ENCODE data around the gene AKR1B15. TPM values are rescaled to one million over a fixed set of nuclear protein-coding genes. Genes with fewer than 3 reads are reported as not detected.
A peak's percentile ranks its signal among the peaks of the same experiment; 100 is the strongest.

The AKR1B15 gene
- total RNA-seq, 1 experiment from 2014 or later, result not detected

GRCh38 chr7:134589491-134589941 lies 40.6 kb downstream of the AKR1B15 start:
- Histone ChIP-seq H3K36me3 (ENCODE audit: control insufficient read depth, insufficient read depth, low read length) (no peaks in the 10 kb centered on the region), H3K4me3 (ENCODE audit: low read depth, low read length) (no peak overlapping the region), H3K9me3 (peaks cover 12% of the 10 kb centered on the region), H3K27me3 (replicated peaks; ENCODE audit: control insufficient read depth, insufficient read depth, low read length) (no peaks in the 10 kb centered on the region), H3K4me1 (0 out of 2 replicates have a peak, but pooled peaks cover 5% of the 10 kb centered on the region)
- peaks cover 31% of the 10 kb centered on the region for H3K9me3 Mint-ChIP-seq (ENCODE audit: unreplicated experiment)
- no peak for DNase-seq
- H3K4me1 Mint-ChIP-seq (ENCODE audit: low read depth, unreplicated experiment), result no peaks in the 10 kb centered on the region
- ChIA-PET POLR2A (no interaction called here), CTCF (no interaction called here)
- H3K4me3 Mint-ChIP-seq (ENCODE audit: unreplicated experiment), result no peak overlapping the region
- no peaks in the 10 kb centered on the region for H3K36me3 Mint-ChIP-seq (ENCODE audit: insufficient read depth, unreplicated experiment)
- BruUV-seq (replicated peaks), result no TSS peak
- no peak overlapping the region for H3K27ac Mint-ChIP-seq (ENCODE audit: unreplicated experiment)
- no peak for TF ChIP-seq CTCF (IDR thresholded peaks at IDR 0.05; ENCODE audit: insufficient read depth in 1 of 2, low read depth in 1 of 2, low read length in 1 of 2, severe bottlenecking in 1 of 2, unreplicated experiment in 1 of 2)
- no peaks in the 10 kb centered on the region for H3K27me3 Mint-ChIP-seq (ENCODE audit: insufficient read depth, unreplicated experiment)
- intact Hi-C loops (cut with micrococcal nuclease; ENCODE audit: unreplicated experiment), result no loop called here

GRCh38 chr7:134593530-134594392 lies 44.9 kb downstream of the AKR1B15 start:
- no peak for TF ChIP-seq CTCF (IDR thresholded peaks at IDR 0.05; ENCODE audit: insufficient read depth in 1 of 2, low read depth in 1 of 2, low read length in 1 of 2, severe bottlenecking in 1 of 2, unreplicated experiment in 1 of 2)
- H3K27ac Mint-ChIP-seq (ENCODE audit: unreplicated experiment), result no peak overlapping the region
- ChIA-PET POLR2A (no interaction called here), CTCF (no interaction called here)
- Histone ChIP-seq H3K36me3 (ENCODE audit: control insufficient read depth, insufficient read depth, low read length) (no peaks in the 10 kb centered on the region), H3K9me3 (peaks cover 6% of the 10 kb centered on the region), H3K4me1 (0 out of 2 replicates have a peak, but pooled peaks cover 5% of the 10 kb centered on the region), H3K4me3 (ENCODE audit: low read depth, low read length) (no peak overlapping the region), H3K27me3 (replicated peaks; ENCODE audit: control insufficient read depth, insufficient read depth, low read length) (no peaks in the 10 kb centered on the region)
- intact Hi-C loops (cut with micrococcal nuclease; ENCODE audit: unreplicated experiment), result no loop called here
- no peaks in the 10 kb centered on the region for H3K4me1 Mint-ChIP-seq (ENCODE audit: low read depth, unreplicated experiment)
- peak in 1 of 2 experiments; percentile 46 for DNase-seq
- H3K9me3 Mint-ChIP-seq (ENCODE audit: unreplicated experiment), result peaks cover 34% of the 10 kb centered on the region
- no TSS peak for BruUV-seq (replicated peaks)
- H3K36me3 Mint-ChIP-seq (ENCODE audit: insufficient read depth, unreplicated experiment), result no peaks in the 10 kb centered on the region
- H3K27me3 Mint-ChIP-seq (ENCODE audit: insufficient read depth, unreplicated experiment), result peaks cover 12% of the 10 kb centered on the region
- H3K4me3 Mint-ChIP-seq (ENCODE audit: unreplicated experiment), result no peak overlapping the region

GRCh38 chr7:134594877-134595276 lies 46.0 kb downstream of the AKR1B15 start:
- BruUV-seq (replicated peaks), result no TSS peak
- Mint-ChIP-seq H3K27me3 (ENCODE audit: insufficient read depth, unreplicated experiment) (peaks cover 15% of the 10 kb centered on the region), H3K4me1 (ENCODE audit: low read depth, unreplicated experiment) (no peaks in the 10 kb centered on the region), H3K27ac (ENCODE audit: unreplicated experiment) (no peak overlapping the region), H3K36me3 (ENCODE audit: insufficient read depth, unreplicated experiment) (no peaks in the 10 kb centered on the region), H3K4me3 (ENCODE audit: unreplicated experiment) (no peak overlapping the region), H3K9me3 (ENCODE audit: unreplicated experiment) (peaks cover 32% of the 10 kb centered on the region)
- Histone ChIP-seq H3K4me3 (ENCODE audit: low read depth, low read length) (no peak overlapping the region), H3K27me3 (replicated peaks; ENCODE audit: control insufficient read depth, insufficient read depth, low read length) (no peaks in the 10 kb centered on the region), H3K4me1 (0 out of 2 replicates have a peak, but pooled peaks cover 5% of the 10 kb centered on the region), H3K36me3 (ENCODE audit: control insufficient read depth, insufficient read depth, low read length) (no peaks in the 10 kb centered on the region), H3K9me3 (peaks cover 6% of the 10 kb centered on the region)
- intact Hi-C loops (cut with micrococcal nuclease; ENCODE audit: unreplicated experiment), result no loop called here
- TF ChIP-seq CTCF (IDR thresholded peaks at IDR 0.05; ENCODE audit: insufficient read depth in 1 of 2, low read depth in 1 of 2, low read length in 1 of 2, severe bottlenecking in 1 of 2, unreplicated experiment in 1 of 2), result no peak
- no peak for DNase-seq
- ChIA-PET POLR2A (no interaction called here), CTCF (no interaction called here)

All from Caco-2 (cell line).